ENCODE results near the gene IL4.
"Not testable (repeated sequence)": the region's sequence is repeated elsewhere in the genome, so short reads cannot be mapped to it uniquely, and the experiment has no call there.

The IL4 gene

DNA sequence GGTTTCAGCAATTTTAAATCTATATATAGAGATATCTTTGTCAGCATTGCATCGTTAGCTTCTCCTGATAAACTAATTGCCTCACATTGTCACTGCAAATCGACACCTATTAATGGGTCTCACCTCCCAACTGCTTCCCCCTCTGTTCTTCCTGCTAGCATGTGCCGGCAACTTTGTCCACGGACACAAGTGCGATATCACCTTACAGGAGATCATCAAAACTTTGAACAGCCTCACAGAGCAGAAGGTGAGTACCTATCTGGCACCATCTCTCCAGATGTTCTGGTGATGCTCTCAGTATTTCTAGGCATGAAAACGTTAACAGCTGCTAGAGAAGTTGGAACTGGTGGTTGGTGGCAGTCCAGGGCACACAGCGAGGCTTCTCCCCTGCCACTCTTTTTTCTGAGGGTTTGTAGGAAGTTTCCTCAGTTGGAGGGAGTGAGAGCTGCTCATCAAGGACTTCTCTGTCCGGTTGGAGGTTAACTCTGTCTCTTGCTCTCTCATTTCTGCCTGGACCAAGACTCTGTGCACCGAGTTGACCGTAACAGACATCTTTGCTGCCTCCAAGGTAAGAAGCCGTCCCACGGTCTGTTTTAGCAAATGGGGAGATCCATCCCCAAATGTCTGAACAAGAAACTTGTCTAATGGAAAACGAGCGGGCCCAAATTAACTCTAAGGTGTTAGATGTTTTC lies at the start of gene IL4:
Gene IL4, plus strand, starts transcription at position 51 of the 692 bp plus-strand sequence. Its CDS starts 62 bp downstream, at position 113.
- DNase-seq: no peak

DNA sequence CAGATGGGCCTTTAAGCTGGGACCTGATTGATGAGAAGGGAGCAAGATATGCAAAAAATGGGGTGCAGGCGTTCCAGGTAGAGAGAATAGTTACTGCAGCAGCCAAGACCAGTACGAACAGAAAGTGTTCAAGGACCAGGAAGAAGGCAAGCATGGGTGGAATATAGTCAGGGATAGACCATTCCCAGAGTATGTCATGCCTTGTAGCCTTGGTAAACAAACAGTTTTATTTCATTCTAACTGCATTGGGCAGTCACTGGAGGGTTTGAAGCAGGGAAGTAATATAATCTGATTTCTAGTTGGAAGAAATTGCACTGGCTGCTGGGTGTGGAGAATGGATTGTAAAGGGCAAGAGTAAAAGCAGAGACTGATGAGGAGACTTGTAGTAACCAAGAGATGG lies 46.3 kb upstream of the IL4 start:
- no peak for DNase-seq

GRCh38 chr5:132628814-132629213 lies 45.0 kb upstream of the IL4 start:
- DNase-seq: no peak

GRCh38 chr5:132629230-132629944 lies 44.4 kb upstream of the IL4 start:
- no peak for DNase-seq

DNA sequence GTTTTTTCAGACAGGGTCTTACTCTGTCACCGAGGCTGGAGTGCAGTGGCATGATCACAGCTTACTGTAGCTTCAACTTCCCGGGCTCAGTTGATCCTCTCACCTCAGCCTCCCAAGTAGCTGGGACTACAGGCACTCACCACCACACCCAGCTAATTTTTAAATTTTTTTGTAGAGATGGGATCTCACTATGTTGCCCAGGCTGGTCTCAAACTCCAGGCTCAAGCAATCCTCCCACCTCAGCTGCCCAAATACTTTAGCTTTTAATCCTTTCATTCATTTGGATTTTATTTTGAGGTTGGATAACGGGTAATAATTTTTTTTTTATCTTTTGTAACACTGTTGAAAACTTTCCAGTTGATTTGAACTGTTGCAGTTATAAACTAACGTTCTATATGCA lies 40.2 kb upstream of the IL4 start:
- not testable (repeated sequence) for DNase-seq

DNA sequence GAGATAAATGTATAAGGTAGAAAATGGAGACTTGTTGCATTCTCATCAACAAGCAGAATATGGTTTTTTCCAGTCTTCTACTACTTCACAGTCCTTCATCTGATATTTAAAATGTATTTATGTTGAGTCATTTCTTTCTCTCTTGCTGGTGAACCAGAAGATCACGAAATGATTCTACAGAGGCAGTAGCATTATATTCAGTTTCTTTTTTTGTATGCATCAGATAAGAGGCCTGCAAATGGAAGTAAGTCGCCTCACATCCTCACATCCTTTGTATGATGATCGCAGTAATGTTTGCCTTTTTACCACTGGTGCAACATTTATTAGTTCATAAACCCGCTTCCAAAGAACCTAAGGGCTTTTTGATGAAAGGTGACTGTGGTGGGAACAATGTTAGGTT lies 37.9 kb upstream of the IL4 start:
- no peak for DNase-seq

- DNase-seq: no peak
Observed at GRCh38 chr5:132637241-132637640, 36.5 kb upstream of the IL4 start.

DNA sequence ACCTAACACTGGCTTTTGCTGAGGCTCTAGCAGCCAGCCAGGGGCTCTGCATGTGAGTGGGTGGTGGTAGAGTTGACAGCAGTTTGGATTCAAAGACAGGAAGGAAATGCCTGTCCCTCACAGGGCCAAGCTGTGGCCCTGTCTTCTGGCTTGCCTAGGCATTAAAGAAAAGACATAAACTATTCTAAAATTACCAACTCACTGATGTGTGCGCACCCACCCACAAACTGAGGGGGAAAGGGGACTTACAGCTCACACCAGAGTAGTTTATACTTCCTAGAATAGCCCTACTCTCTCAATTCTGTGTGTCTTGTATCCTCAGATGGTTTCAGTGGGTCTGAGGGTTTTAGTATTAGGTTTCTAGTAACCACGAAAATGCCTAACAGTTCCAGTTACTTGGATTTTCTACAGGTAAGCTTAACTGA lies 34.1 kb upstream of the IL4 start:
- no peak for DNase-seq

- no peak for DNase-seq
Observed at GRCh38 chr5:132640613-132641012, 33.2 kb upstream of the IL4 start.

- DNase-seq: no peak
Observed at GRCh38 chr5:132641241-132641723, 32.5 kb upstream of the IL4 start.

GRCh38 chr5:132641841-132642240 lies 31.9 kb upstream of the IL4 start:
- no peak for DNase-seq

DNA sequence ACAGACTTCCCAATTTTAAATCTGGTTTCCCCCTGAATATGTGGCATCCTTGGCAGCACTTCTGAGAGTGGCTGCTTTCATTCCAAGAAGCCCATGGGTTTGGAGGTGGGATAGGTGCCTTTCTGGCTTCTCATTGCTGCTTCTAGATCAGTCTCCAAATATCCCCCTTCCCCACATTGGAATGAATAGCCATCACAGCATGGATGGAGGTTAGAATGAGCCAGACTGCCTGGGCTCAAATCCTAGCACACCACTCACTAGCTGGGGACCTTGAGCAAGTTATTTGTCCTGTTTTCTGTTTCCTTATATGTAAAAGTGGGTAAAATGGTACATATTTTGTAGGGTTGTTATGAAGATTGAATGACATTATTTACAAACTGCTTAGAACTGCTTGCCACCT lies 29.6 kb upstream of the IL4 start:
- no peak for DNase-seq

DNA sequence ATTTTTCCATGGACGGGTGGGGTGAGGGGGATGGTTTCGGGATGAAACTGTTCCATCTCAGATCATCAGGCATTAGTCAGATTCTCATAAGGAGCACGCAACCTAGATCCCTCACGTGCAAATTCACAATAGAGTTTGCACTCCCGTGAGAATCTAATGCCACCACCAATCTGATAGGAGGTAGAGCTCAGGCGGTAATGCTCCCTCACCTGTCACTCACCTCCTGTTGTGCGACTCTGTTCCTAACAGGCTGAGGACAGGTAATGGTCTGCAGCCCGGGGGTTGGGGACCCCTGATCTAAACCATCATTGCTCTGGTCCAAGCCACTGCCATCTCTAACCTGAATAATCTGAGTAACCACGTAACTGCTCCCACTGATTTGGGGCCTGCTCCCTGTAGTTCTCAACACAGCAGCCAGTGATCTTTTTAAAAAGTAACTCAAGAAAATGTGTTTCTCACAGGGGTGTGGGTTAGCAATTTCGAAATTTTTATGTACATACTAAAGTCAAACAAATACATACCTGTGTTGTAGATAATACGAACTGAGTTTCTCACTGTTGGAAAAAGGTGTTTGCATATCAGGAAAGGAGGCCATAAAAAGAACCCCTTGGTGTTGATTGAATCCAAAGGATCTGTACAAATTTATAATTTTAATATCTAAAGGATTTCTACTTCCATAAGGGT lies 27.1 kb upstream of the IL4 start:
- no peak for DNase-seq

GRCh38 chr5:132647473-132647872 lies 26.3 kb upstream of the IL4 start:
- no peak for DNase-seq

DNA sequence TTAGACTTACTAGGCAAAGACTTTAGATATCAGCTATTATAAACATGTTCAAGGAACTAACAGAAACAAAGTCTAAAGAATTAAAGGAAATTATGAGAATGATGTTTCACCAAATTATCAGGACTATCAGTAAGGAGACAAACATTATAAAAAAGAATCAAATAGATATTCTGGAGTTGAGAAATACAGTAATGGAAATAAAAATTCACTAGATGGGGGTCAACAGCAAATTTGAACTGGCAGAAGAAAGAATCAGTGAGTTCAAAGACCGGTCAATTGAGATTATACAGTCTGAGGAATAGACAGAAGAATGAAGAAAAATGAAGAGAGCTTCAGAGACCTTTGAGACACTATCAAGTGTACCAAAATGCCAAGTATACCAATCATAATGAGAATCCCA lies 25.4 kb upstream of the IL4 start:
- DNase-seq: no peak

- DNase-seq: no peak
Observed at GRCh38 chr5:132651838-132652469, 21.8 kb upstream of the IL4 start.

DNA sequence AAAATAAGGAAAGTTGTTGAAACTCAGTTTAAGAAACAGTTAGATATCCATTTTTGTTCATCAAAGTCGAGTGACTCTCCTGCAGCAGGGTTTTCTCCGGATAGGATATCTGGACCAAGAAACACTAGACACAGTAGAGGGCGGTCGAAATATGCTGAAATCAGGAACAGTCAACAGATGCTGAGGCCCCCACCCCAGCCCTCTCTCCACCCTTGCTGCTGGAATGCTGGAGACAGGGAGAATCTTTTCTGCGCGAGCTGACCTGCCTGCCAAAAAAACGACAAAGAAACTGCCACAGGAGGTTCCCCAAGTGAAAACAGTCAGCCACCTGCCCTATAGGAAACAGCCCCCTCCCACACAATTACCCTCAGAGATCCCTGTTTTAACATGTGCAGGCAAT lies 20.1 kb upstream of the IL4 start:
- no peak for DNase-seq

DNA sequence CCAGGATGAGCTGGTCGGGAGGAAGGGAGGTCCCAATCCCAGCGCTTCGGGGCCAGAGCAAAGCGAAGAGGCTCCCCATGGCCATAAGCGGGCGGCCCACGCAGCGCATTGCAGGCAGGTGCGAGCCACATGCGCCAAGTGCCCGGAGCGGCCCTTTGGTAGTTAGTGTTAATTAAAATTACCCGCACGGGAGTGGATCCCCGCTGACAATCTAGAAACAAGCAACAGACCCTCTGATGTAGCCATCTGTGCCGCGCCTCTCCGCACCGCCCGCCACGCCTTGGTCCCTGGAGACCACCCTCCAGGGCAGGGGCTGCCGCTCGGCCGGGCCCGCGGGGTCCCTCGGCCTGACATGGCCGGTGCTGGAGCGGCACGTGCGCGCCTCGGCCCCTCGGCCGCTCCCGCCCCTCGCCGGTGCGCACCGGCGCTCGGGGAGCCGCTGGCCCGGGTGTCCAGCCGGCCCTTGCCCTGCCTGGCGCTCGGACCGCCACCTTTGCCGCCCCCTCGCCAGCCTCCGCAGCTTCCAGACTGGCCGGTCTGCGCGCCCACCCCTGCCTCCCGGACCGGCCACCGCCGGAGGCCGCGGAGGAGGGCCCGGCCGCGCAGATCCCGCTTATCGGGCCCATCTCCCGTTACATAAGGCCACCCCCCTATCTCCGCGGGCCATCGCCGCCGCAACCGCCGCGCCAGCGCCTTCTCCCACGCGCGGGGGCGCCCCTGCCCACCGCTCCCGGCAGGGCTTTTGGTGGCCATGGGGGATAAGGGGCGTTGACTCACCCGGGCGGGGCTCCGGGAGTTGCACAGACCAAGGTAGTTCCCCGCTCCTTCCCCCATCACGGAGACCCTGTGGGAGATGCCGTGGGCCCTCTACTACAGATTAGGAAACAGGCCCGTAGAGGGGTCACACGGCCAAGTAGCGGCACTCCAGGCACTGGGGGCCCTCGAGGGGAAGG lies 17.7 kb upstream of the IL4 start:
- no peak for DNase-seq

DNA sequence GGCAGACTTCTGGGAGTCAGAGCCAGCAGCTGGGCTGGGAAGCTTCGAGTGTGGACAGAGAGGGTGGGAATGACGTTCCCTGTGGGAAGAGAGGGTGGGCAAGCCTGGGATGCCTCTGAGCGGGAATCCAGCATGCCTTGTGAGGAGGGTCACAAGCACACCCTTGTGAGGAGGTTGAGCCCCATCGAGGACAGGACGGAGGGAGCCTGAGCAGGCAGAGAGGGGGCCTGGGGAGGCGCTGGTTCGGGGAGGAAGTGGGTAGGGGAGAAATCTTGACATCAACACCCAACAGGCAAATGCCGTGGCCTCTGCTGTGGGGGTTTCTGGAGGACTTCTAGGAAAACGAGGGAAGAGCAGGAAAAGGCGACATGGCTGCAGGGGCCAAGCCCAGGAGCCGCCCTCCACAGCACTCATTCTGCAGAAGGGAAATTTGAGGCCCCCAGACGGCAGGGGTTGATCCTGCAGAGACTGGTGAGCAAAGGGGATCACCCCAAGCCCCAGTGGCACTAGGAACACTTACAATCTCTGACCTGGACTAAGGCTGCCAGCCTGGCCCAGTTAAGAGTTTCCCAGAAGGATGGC lies 16.9 kb upstream of the IL4 start:
- no peak for DNase-seq

DNA sequence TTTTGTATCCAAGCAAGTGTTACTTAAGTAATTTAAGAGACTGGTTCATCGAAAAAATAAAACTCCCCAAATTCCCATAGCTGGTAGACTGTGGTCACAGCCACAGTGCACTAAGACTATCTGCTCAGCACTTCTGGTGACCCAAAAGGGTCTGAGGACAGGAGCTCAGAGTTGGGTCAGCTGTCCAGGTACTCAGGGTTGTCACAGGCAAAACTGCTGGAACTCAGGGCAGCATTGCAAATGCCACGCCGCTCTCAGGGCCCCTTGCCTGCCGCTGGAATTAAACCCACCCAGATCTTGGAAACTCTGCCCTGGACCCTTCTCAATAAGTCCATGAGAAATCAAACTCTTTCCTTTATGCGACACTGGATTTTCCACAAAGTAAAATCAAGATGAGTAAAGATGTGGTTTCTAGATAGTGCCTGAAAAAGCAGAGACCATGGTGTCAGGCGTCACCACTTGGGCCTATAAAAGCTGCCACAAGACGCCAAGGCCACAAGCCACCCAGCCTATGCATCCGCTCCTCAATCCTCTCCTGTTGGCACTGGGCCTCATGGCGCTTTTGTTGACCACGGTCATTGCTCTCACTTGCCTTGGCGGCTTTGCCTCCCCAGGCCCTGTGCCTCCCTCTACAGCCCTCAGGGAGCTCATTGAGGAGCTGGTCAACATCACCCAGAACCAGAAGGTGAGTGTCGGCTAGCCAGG lies 16.0 kb upstream of the IL4 start, which contains the start of gene IL13:
Gene IL13, plus strand, starts transcription at position 498 of the 705 bp plus-strand sequence. Its CDS starts 14 bp downstream, at position 512.
- DNase-seq: no peak
